NAMALWA (cell line): ENCODE measurements around the gene TRAP1.
A peak's percentile ranks its signal among the peaks of the same experiment; 100 is the strongest.
"Not testable (repeated sequence)": the region's sequence is repeated elsewhere in the genome, so short reads cannot be mapped to it uniquely, and the experiment has no call there.

Experiments
- DNase-seq: peaks from one replicate; pipeline ENCODE4 v3.0.0-alpha.2; 2015; ENCODE audit warnings: low spot score

TRAP1 gene

GRCh38 chr16:3611146-3611975 is 106.0 kb downstream of the TRAP1 start, which contains the start of gene SLX4:
Gene SLX4 (minus strand): TSS chr16:3611606. CDS start chr16:3608964, 2,642 bp downstream.
- DNase-seq = peak; percentile 95

GRCh38 chr16:3610698-3611145 is 106.6 kb downstream of the TRAP1 start:
- peak; percentile 31 for DNase-seq

GRCh38 chr16:3609895-3610697 is 107.2 kb downstream of the TRAP1 start:
- DNase-seq = peak; percentile 36

- DNase-seq = not testable (repeated sequence)
Observed at GRCh38 chr16:3608976-3609375, 108.3 kb downstream of the TRAP1 start.

- peak; percentile 49 for DNase-seq
Observed at GRCh38 chr16:3608069-3608468, 109.3 kb downstream of the TRAP1 start.
